Measurements from ENCODE around the gene SH3BP2.

DNA sequence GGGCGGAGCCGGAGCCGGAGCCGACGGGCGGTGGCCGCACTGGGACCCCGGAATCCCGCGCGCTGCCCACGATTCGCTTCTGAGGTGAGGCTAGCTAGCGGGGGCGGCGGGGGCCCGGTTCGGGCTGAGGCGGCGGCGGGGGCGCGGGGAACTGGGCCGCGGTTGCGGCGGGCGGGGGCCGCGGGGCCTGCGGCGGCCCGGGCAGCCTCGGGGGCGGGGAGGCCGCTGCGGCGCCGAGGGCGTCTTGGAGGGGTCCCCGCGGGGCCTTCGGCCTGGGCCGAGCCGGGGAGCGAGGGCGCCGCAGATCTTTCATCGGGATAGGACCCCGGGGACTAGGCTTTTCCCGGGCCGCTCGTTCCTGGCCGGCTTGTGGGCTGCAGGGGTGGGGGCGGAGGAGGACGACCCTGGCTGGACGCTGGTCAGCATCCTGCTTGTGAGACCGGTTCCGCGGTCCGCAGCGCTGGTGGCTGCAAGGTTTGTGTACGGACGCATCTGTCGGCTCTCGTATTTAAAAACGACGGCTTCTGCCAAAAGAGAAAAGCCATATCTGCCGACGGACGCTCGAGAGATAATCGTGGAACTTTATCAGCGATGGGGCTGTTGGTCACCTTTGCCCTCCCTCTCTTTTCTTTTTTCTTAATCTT is 51.2 kb downstream of the SH3BP2 start:
- TF ChIP-seq TAF1 (IDR thresholded peaks at IDR 0.05; ENCODE audit: borderline replicate concordance, low read depth, low read length) (no peak), POLR2AphosphoS5 (IDR thresholded peaks at IDR 0.05; ENCODE audit: low read depth, low read length) (no peak), POLR2A (IDR thresholded peaks at IDR 0.05; ENCODE audit: low read depth, low read length) (no peak)
